ACC112 (cell line): ENCODE data around the gene CD19.
"Not testable (repeated sequence)": the region's sequence is repeated elsewhere in the genome, so short reads cannot be mapped to it uniquely, and the experiment has no call there.

ENCODE experiments used
- H2AFZ ChIP-seq: fragments of 200-600 bp; sonication (generic); one replicate; pipeline ENCODE4 v1.6.0; 2017; ENCODE audit warnings: antibody characterized with exemption, low read length; ENCODE audit not compliant: unreplicated experiment
- H3K27ac ChIP-seq: fragments of 200-600 bp; sonication (generic); 2 replicates; pipeline ENCODE4 v1.5.1; 2014; ENCODE audit warnings: low read depth, mild to moderate bottlenecking, antibody characterized with exemption, low read length, moderate library complexity
- H3K27me3 ChIP-seq: fragments of 200-600 bp; sonication (generic); 2 replicates; pipeline ENCODE4 v1.6.1; 2014; ENCODE audit warnings: mild to moderate bottlenecking, antibody characterized with exemption, low read length, moderate library complexity, mixed read lengths; ENCODE audit not compliant: insufficient read depth
- H3K36me3 ChIP-seq: fragments of 200-600 bp; sonication (generic); 2 replicates; pipeline ENCODE4 v1.6.1; 2016; ENCODE audit warnings: mild to moderate bottlenecking, antibody characterized with exemption, low read length, moderate library complexity, mixed read lengths; ENCODE audit not compliant: insufficient read depth
- H3K4me1 ChIP-seq: fragments of 200-600 bp; sonication (generic); one replicate; pipeline ENCODE4 v1.6.1; 2016; ENCODE audit warnings: low read length, mixed read lengths; ENCODE audit not compliant: insufficient read depth, unreplicated experiment, control insufficient read depth
- H3K4me3 ChIP-seq: fragments of 200-600 bp; sonication (generic); 2 replicates; pipeline ENCODE4 v1.5.1; 2014; ENCODE audit warnings: mild to moderate bottlenecking, low read depth, low read length
- H3K79me2 ChIP-seq: fragments of 200-600 bp; sonication (generic); one replicate; pipeline ENCODE4 v1.6.0; 2016; ENCODE audit warnings: low read length; ENCODE audit not compliant: control insufficient read depth, unreplicated experiment, insufficient read depth

Gene CD19

GRCh38 chr16:28937222-28937876 is 5.6 kb downstream of the CD19 start:
- no peaks in the 10 kb centered on the region for H3K36me3 ChIP-seq
- no peaks in the 10 kb centered on the region for H3K27me3 ChIP-seq
- H2AFZ ChIP-seq = no peak overlapping the region
- no peaks in the 10 kb centered on the region for H3K79me2 ChIP-seq
- H3K4me1 ChIP-seq = peaks cover 4% of the 10 kb centered on the region
- H3K27ac ChIP-seq = no peak overlapping the region
- no peak overlapping the region for H3K4me3 ChIP-seq

- H3K27me3 ChIP-seq = no peaks in the 10 kb centered on the region
- peaks cover 4% of the 10 kb centered on the region for H3K4me1 ChIP-seq
- H3K79me2 ChIP-seq = no peaks in the 10 kb centered on the region
- no peak overlapping the region for H3K4me3 ChIP-seq
- H2AFZ ChIP-seq = no peak overlapping the region
- H3K36me3 ChIP-seq = no peaks in the 10 kb centered on the region
- H3K27ac ChIP-seq = no peak overlapping the region
Measured at GRCh38 chr16:28938721-28939120, 7.0 kb downstream of the CD19 start.

- not testable (repeated sequence) for H3K4me3 ChIP-seq, H3K27ac ChIP-seq, H3K79me2 ChIP-seq, H3K4me1 ChIP-seq, H3K36me3 ChIP-seq, H2AFZ ChIP-seq, H3K27me3 ChIP-seq
Measured at GRCh38 chr16:28939825-28940224, 8.1 kb downstream of the CD19 start.

- Histone ChIP-seq H3K36me3 (no peaks in the 10 kb centered on the region), H3K27ac (no peak overlapping the region)
Measured at GRCh38 chr16:28943281-28943680, 11.5 kb downstream of the CD19 start.

GRCh38 chr16:28946681-28947080 is 14.9 kb downstream of the CD19 start:
- Histone ChIP-seq H3K27me3 (no peaks in the 10 kb centered on the region), H3K4me3 (no peak overlapping the region), H3K4me1 (peaks cover 10% of the 10 kb centered on the region), H3K79me2 (peaks cover 8% of the 10 kb centered on the region), H2AFZ (no peak overlapping the region), H3K36me3 (no peaks in the 10 kb centered on the region), H3K27ac (no peak overlapping the region)

More at GRCh38 chr16:28943281-28943680, 11.5 kb downstream of the CD19 start:
- peaks cover 10% of the 10 kb centered on the region for H3K4me1 ChIP-seq
- H3K4me3 ChIP-seq = no peak overlapping the region
- no peaks in the 10 kb centered on the region for H3K79me2 ChIP-seq
- H2AFZ ChIP-seq = no peak overlapping the region
- no peaks in the 10 kb centered on the region for H3K27me3 ChIP-seq

- Histone ChIP-seq H3K36me3 (0 out of 2 replicates have a peak, but pooled peaks cover 4% of the 10 kb centered on the region), H3K79me2 (peaks cover 27% of the 10 kb centered on the region), H2AFZ (peak within 1 kb of the TSS; percentile 70), H3K4me3 (peak within 1 kb of the TSS; percentile 77), H3K27me3 (no peaks in the 10 kb centered on the region), H3K27ac (peak within 1 kb of the TSS; percentile 12; the same call in 1 of the 2 replicates), H3K4me1 (peaks cover 14% of the 10 kb centered on the region)
Measured at GRCh38 chr16:28950648-28951409, 19.1 kb downstream of the CD19 start, which contains the start of gene NFATC2IP. Gene NFATC2IP (plus strand): TSS chr16:28950937. CDS start chr16:28951012, 75 bp downstream.

- H2AFZ ChIP-seq = peak overlapping the region; percentile 58
Measured at GRCh38 chr16:28951410-28951943, 19.7 kb downstream of the CD19 start.

GRCh38 chr16:28958216-28958615 is 26.4 kb downstream of the CD19 start:
- H3K4me3 ChIP-seq = no peak overlapping the region
- H3K79me2 ChIP-seq = peaks cover 7% of the 10 kb centered on the region
- H3K36me3 ChIP-seq = peaks cover 12% of the 10 kb centered on the region; the same call in 1 of the 2 replicates
- H3K4me1 ChIP-seq = no peaks in the 10 kb centered on the region
- no peak overlapping the region for H2AFZ ChIP-seq
- no peak overlapping the region for H3K27ac ChIP-seq
- no peaks in the 10 kb centered on the region for H3K27me3 ChIP-seq

More at GRCh38 chr16:28951410-28951943, 19.7 kb downstream of the CD19 start:
- Histone ChIP-seq H3K27ac (no peak overlapping the region), H3K4me3 (peak overlapping the region; percentile 77), H3K27me3 (no peaks in the 10 kb centered on the region), H3K79me2 (peaks cover 27% of the 10 kb centered on the region), H3K4me1 (peaks cover 14% of the 10 kb centered on the region), H3K36me3 (0 out of 2 replicates have a peak, but pooled peaks cover 4% of the 10 kb centered on the region)

GRCh38 chr16:28958836-28959235 is 27.1 kb downstream of the CD19 start:
- Histone ChIP-seq H3K27me3 (no peaks in the 10 kb centered on the region), H3K4me1 (no peaks in the 10 kb centered on the region), H3K27ac (no peak overlapping the region), H3K79me2 (peaks cover 2% of the 10 kb centered on the region), H2AFZ (no peak overlapping the region), H3K4me3 (no peak overlapping the region), H3K36me3 (peaks cover 10% of the 10 kb centered on the region; the same call in 1 of the 2 replicates)

GRCh38 chr16:28964072-28964471 is 32.3 kb downstream of the CD19 start:
- no peaks in the 10 kb centered on the region for H3K27me3 ChIP-seq
- H3K4me3 ChIP-seq = no peak overlapping the region
- H3K79me2 ChIP-seq = no peaks in the 10 kb centered on the region
- no peaks in the 10 kb centered on the region for H3K4me1 ChIP-seq
- no peak overlapping the region for H3K27ac ChIP-seq
- H3K36me3 ChIP-seq = peaks cover 8% of the 10 kb centered on the region; the same call in 1 of the 2 replicates
- H2AFZ ChIP-seq = no peak overlapping the region
